AG09319 (cell line): ENCODE measurements around the gene PRR23E.

ENCODE experiments used
- DNase-seq: peaks from one replicate; pipeline ENCODE4 v3.0.0-alpha.2; 2010; ENCODE audit warnings: low read depth; ENCODE audit errors: extremely low read depth
- TF ChIP-seq, protein P1 (sequence below): IDR thresholded peaks from 2 replicates; pipeline ENCODE4 v1.5.1; 2011; ENCODE audit warnings: low read depth, mild to moderate bottlenecking, inconsistent platforms, low read length, moderate library complexity

PRR23E gene

DNA sequence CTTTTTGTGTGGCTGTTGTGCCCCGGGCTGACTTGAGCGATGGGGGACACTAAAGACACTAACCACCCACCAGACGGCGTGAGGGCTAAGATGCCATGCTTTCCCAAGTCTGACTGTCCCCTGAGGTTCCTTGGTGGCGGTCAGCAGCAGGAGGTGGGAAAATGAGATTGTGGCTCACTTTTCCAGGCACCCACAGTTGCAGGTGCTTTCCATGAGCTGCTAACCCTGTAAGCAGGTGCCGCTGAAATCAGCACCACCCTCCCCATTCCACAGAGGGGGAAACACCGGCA is 17.7 kb downstream of the PRR23E start:
- TF ChIP-seq, protein P1, sequence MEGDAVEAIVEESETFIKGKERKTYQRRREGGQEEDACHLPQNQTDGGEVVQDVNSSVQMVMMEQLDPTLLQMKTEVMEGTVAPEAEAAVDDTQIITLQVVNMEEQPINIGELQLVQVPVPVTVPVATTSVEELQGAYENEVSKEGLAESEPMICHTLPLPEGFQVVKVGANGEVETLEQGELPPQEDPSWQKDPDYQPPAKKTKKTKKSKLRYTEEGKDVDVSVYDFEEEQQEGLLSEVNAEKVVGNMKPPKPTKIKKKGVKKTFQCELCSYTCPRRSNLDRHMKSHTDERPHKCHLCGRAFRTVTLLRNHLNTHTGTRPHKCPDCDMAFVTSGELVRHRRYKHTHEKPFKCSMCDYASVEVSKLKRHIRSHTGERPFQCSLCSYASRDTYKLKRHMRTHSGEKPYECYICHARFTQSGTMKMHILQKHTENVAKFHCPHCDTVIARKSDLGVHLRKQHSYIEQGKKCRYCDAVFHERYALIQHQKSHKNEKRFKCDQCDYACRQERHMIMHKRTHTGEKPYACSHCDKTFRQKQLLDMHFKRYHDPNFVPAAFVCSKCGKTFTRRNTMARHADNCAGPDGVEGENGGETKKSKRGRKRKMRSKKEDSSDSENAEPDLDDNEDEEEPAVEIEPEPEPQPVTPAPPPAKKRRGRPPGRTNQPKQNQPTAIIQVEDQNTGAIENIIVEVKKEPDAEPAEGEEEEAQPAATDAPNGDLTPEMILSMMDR: no peak
- no peak for DNase-seq

- TF ChIP-seq, protein P1: no peak
- DNase-seq: no peak
These were observed 18.5 kb downstream of the PRR23E start for GRCh38 chr3:127211118-127212060.

GRCh38 chr3:127212231-127212630 is 19.3 kb downstream of the PRR23E start:
- TF ChIP-seq, protein P1: no peak
- DNase-seq: no peak

DNA sequence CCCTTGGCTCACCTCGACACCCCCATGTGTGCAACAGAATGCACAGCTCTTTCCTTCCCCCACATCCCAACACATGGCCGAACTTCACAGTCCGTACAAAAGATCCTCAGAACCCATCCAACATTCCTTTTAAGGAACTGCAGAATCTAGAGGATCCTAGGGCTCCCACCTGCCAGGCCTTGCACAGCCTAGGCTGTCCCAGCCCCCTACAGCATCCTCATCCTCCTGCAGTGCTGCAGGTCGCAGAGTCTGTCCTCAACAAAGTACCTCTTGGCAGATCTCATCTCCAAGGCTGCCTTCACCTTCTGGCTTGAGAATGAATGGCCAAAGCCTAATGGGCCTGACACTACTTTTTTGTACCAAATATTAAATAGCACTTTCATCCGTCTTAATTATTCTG is 19.8 kb downstream of the PRR23E start:
- TF ChIP-seq, protein P1: no peak
- no peak for DNase-seq

DNA sequence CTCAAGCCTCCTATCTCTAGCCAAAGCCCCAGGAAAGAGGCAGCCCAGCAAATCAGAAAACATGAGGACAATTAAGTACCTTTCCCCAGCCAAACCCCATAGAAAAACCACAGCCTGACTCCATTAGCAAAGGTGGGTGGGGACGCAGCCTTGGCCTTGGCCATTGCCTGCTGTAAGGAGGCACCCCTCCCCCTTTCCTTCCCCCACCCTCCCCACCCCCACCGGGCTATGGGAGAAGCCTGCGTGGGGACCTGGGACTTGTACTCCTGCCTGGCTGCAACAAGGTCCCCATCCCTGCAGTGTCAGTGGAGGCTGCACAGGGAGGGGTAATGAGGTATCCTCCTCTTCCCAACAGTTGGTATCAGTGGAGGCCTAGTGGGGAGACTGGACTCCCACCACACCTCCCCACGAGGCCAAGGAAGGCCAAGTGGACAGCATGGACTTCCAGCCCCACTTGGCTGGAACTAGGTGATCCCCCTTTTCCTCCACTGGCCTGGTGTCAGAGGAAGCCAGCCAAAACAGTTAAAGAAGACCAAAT is 20.5 kb downstream of the PRR23E start:
- TF ChIP-seq, protein P1: no peak
- no peak for DNase-seq

GRCh38 chr3:127214975-127215374 is 22.0 kb downstream of the PRR23E start:
- TF ChIP-seq, protein P1: no peak
- no peak for DNase-seq

GRCh38 chr3:127215714-127216414 is 22.9 kb downstream of the PRR23E start:
- TF ChIP-seq, protein P1: no peak
- DNase-seq: no peak
